Neural progenitor cell (in vitro differentiated cells): ENCODE data around the gene DUS1L.

Experiments used
- EZH2 ChIP-seq: fragments of 200-600 bp; sonication (generic); IDR thresholded peaks from 2 replicates; pipeline ENCODE4 v1.6.1; 2017; ENCODE audit warnings: antibody characterized with exemption, mild to moderate bottlenecking, moderate library complexity
- TF ChIP-seq, protein P1 (sequence below): fragments of 200-600 bp; sonication (generic); IDR thresholded peaks from 2 replicates; pipeline ENCODE4 v1.5.1; 2017; ENCODE audit warnings: antibody characterized with exemption, mild to moderate bottlenecking

DNA sequence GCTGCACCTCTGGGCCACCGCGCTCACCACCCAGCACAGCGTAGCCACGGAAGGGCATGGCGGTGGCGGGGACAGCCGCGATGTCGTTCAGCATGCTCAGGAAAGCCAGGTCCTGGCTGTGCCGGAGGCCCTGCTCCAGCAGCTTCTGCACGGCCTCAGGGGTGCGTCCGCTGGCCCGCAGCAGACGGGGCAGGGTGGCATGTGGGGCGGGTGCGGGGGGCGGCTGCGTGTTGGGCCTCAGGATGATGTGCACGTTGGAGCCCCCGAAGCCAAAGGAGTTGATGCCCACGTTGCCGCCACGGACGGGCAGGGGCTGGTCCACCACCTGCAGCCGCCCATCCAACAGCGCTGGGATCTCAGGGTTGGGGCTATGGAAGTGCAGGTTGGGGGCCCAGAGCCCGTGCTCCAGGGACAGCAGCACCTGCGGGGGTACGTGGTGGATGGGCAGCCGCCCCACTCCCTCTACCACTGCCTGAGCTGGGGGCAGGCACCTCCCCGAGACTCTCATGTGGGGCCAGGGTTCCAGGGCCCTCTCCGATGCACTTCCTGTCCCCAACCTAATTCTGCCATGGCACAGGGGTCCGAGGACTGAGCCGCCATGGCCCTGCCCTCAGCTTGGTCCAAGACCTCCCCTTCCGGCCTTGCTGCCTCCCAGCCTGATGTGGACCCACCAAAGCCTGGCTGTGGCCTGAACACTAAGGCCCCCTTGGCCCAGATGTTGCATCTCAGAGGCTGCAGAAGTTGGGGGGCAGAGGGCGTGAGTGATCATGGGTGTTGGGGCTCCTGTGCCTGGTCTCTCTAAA is 25.9 kb upstream of the DUS1L start:
- TF ChIP-seq, protein P1, sequence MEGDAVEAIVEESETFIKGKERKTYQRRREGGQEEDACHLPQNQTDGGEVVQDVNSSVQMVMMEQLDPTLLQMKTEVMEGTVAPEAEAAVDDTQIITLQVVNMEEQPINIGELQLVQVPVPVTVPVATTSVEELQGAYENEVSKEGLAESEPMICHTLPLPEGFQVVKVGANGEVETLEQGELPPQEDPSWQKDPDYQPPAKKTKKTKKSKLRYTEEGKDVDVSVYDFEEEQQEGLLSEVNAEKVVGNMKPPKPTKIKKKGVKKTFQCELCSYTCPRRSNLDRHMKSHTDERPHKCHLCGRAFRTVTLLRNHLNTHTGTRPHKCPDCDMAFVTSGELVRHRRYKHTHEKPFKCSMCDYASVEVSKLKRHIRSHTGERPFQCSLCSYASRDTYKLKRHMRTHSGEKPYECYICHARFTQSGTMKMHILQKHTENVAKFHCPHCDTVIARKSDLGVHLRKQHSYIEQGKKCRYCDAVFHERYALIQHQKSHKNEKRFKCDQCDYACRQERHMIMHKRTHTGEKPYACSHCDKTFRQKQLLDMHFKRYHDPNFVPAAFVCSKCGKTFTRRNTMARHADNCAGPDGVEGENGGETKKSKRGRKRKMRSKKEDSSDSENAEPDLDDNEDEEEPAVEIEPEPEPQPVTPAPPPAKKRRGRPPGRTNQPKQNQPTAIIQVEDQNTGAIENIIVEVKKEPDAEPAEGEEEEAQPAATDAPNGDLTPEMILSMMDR, result no peak
- TF ChIP-seq EZH2, result no peak
